Lower leg skin (tissue), 4 donors: ENCODE results near the gene GUCY2C. TPM values are rescaled to one million over a fixed set of nuclear protein-coding genes. Genes with fewer than 3 reads are reported as not detected.

Experiments used
- DNase-seq, 2 donors: peaks; one replicate each; pipeline ENCODE4 v3.0.0-alpha.2; 2019; ENCODE audit warnings: low spot score in 2 of 2
- H3K4me3 ChIP-seq: fragments of 200-600 bp; sonication (generic); 2 replicates; pipeline ENCODE4 v1.5.1; 2017; ENCODE audit warnings: mild to moderate bottlenecking, low read depth; ENCODE audit not compliant: poor library complexity, severe bottlenecking
- POLR2A ChIP-seq, 2 donors: fragments of 450-650 bp; IDR thresholded peaks; one replicate each; pipeline ENCODE4 v1.6.1; 2016 to 2017; ENCODE audit warnings: antibody characterized with exemption in 2 of 2, mild to moderate bottlenecking in 1 of 2, moderate library complexity in 1 of 2
- WGBS, 2 donors: methylation state at CpG; one replicate each; pipeline ENCODE4 v1.1.5; 2018; 5-methylcytosine and 5-hydroxymethylcytosine counted together
- intact Hi-C: fragments of 100-400 bp; cut with DNase I; formaldehyde crosslinking; loops from one replicate; pipeline ENCODE4 v1.15.0; 2023; ENCODE audit warnings: low total_unique reads
- total RNA-seq, 4 donors: library from RNA; depleted of rRNA; stranded (reverse); fragments of >200 nt; gene quantifications; one replicate each; pipeline ENCODE4 v1.1.0, GENCODE V29; 2016
- TF ChIP-seq, protein P1 (sequence below), 3 donors: fragments of 450-650 bp; IDR thresholded peaks; one replicate each; pipeline ENCODE4 v1.5.1; 2016; ENCODE audit warnings: antibody characterized with exemption in 3 of 3, mild to moderate bottlenecking in 3 of 3, moderate library complexity in 2 of 3

The GUCY2C gene
- total RNA-seq, 4 donors from 2014 or later: 0.45 to 1.3 (median 0.99) TPM; not detected in 1

DNA sequence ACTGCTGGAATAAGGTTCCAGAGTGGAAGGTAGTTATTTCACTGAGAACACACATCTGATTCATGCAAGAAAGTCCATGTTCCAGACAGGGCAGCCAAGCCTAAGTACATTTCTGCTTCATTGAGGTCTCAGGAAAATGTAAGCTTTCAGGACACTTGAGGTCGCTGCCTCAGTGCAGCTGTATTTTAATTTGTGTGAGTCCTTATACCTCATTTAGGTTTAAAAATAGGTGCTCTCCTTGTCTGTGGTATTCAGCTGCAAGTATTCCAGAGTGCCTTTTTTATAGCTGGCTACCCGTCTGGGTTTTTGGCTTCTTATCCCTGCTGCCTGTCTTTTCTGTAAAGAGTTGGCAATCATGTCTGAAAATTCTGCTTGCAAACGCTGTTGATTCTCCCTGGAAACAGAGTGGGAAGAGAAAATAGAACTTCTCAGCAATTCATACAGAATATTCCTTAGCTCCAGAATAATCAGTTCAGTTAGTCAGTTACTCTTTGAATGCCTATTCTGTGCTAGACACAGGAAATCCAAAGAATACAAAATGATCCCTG lies 83.4 kb downstream of the GUCY2C start:
- intact Hi-C loops: no loop called here
- DNase-seq: no peak
- H3K4me3 ChIP-seq: no peak overlapping the region
- WGBS, 2 donors: 16 to 25% methylated on average over 3 of the region's 3 CpGs
- TF ChIP-seq, protein P1, sequence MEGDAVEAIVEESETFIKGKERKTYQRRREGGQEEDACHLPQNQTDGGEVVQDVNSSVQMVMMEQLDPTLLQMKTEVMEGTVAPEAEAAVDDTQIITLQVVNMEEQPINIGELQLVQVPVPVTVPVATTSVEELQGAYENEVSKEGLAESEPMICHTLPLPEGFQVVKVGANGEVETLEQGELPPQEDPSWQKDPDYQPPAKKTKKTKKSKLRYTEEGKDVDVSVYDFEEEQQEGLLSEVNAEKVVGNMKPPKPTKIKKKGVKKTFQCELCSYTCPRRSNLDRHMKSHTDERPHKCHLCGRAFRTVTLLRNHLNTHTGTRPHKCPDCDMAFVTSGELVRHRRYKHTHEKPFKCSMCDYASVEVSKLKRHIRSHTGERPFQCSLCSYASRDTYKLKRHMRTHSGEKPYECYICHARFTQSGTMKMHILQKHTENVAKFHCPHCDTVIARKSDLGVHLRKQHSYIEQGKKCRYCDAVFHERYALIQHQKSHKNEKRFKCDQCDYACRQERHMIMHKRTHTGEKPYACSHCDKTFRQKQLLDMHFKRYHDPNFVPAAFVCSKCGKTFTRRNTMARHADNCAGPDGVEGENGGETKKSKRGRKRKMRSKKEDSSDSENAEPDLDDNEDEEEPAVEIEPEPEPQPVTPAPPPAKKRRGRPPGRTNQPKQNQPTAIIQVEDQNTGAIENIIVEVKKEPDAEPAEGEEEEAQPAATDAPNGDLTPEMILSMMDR (IDR thresholded peaks at IDR 0.05): no peak
- no peak for TF ChIP-seq POLR2A (IDR thresholded peaks at IDR 0.05)

DNA sequence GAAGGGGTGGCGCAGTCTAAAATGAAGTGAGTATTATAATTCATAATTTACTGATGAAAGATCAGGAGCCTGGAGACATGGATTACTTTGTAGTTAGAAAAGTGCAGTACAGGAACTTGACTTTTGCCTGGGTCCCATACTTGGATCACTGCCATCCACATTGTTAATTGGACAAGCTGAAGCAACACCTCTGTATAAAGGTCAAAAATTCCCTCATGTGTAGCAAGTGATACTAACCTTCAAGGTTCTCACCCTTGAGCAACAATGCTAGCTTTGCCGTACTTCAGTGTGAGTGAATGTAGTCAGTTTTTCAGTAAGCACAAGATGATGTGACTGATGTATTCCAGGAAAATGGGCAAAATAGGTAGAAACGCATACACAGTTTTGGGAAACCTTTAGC lies 84.1 kb downstream of the GUCY2C start:
- intact Hi-C loops: no loop called here
- DNase-seq: no peak
- TF ChIP-seq, protein P1 (IDR thresholded peaks at IDR 0.05): no peak
- no peak for TF ChIP-seq POLR2A (IDR thresholded peaks at IDR 0.05)
- H3K4me3 ChIP-seq: no peak overlapping the region
- WGBS, 2 donors: 94 to 97% methylated on average over 3 of the region's 3 CpGs

DNA sequence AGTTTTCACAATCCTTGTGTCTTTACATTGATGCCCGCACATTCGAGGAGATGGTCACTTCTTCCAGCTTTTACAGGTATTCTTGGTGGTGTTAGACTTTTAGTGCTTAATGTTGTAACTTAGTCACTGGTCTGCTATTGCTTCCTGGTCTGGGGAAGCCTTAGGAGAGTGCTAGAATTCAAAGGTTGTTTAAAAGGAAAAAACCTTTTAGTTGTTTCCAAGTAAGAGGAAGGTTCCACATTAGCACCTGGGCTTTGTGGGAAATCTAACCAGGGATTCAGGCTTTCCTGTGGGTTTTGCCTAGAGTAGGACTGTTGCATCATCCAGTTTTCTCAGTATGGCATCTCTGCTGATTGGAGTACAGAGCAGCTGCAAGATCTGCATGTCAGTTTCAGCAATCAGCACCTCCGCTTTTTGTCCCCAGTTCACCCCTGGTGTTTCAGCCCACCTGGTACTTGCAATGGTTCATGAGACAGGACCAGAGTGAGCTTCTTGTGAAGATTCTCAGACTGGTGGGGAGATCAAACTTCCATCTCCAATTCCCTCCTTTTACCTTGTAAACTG lies 84.7 kb downstream of the GUCY2C start:
- TF ChIP-seq, protein P1 (IDR thresholded peaks at IDR 0.05): no peak
- no peak for TF ChIP-seq POLR2A (IDR thresholded peaks at IDR 0.05)
- intact Hi-C loops: no loop called here
- DNase-seq: no peak
- 93% methylated on average over 3 of the region's 3 CpGs for WGBS, 2 donors
- no peak overlapping the region for H3K4me3 ChIP-seq

DNA sequence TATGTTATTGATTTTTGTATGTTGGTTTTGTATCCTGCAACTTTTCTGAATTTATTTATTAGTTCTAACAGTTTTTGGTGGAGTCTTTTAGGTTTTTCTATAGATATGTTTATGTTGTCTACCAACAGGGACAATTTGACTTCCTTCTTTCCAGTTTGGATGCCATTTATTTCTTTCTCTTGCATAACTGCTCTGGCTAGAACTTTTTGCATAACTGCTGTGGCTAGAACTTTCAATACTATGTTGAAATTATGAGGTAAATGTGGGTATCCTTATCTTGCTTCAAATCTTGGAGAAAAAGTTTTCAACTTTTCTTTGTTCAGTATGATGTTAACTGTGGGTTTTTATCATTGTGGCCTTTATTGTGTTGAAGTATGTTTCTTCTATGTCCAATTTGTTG lies 88.8 kb downstream of the GUCY2C start:
- no peak overlapping the region for H3K4me3 ChIP-seq
- TF ChIP-seq, protein P1 (IDR thresholded peaks at IDR 0.05): no peak
- TF ChIP-seq POLR2A (IDR thresholded peaks at IDR 0.05): no peak
- no peak for DNase-seq
- intact Hi-C loops: no loop called here

DNA sequence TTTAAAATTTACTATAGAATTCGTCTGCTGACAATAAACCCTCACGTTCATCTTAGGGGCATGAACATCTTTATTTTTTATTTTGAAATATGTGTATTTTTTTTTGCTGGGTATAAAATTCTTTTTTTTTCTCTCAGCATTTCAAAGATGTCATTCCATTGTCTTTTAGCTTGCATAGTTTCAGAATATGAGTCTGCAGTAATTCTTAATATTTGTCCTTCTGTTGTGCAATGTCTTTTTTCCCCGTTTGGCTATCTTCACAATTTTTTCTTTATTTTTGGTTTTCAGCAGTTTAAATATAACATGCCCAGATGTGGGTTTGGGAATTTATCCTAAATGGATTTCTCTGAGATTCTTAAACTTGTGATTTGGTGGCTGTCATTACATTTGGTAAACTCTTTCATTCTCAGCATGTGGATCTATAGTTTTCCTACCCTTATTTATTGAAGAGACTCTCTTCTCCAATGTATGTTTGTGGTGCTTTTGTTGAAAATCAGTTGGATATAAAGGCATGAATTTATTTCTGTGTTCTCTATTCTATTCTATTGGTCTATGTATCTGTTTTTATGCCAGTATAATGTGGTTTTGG lies 90.9 kb downstream of the GUCY2C start:
- 81 to 85% methylated on average over 3 of the region's 3 CpGs for WGBS, 2 donors
- TF ChIP-seq, protein P1 (IDR thresholded peaks at IDR 0.05): no peak
- TF ChIP-seq POLR2A (IDR thresholded peaks at IDR 0.05): no peak
- DNase-seq: no peak
- intact Hi-C loops: no loop called here
- no peak overlapping the region for H3K4me3 ChIP-seq
